BLaER1 treated with 17β-estradiol and CSF1 and Interleukin-3, amounts not matched to agents 10 nM and 100 nM (cell line): ENCODE data around the gene HMX1.

Source experiments
- H3K27ac ChIP-seq, 11 experiments: shearing (Covaris generic); formaldehyde crosslinking; 2 replicates each; pipeline ENCODE4 v1.8.1; 2022
- H3K27me3 ChIP-seq, 11 experiments: shearing (Covaris generic); formaldehyde crosslinking; 2 replicates each; pipeline ENCODE4 v1.8.1; 2022
- H3K36me3 ChIP-seq, 11 experiments: shearing (Covaris generic); formaldehyde crosslinking; 2 replicates each; pipeline ENCODE4 v1.8.1; 2022
- H3K4me1 ChIP-seq, 10 experiments: shearing (Covaris generic); formaldehyde crosslinking; 2 replicates each; pipeline ENCODE4 v1.8.1; 2022
- H3K4me2 ChIP-seq, 11 experiments: shearing (Covaris generic); formaldehyde crosslinking; 2 replicates each; pipeline ENCODE4 v1.8.1; 2022
- H3K4me3 ChIP-seq, 10 experiments: shearing (Covaris generic); formaldehyde crosslinking; 2 replicates each; pipeline ENCODE4 v1.8.1; 2022
- H3K9ac ChIP-seq, 11 experiments: shearing (Covaris generic); formaldehyde crosslinking; 2 replicates each; pipeline ENCODE4 v1.8.1; 2022
- H3K9me3 ChIP-seq, 11 experiments: shearing (Covaris generic); formaldehyde crosslinking; replicated peaks in 1 of 11; 2 replicates each; pipeline ENCODE4 v1.8.1; 2022
- H4K20me1 ChIP-seq, 11 experiments: shearing (Covaris generic); formaldehyde crosslinking; 2 replicates each; pipeline ENCODE4 v1.8.1; 2022
- Cebpa-rat ChIP-seq, 11 experiments: shearing (Covaris generic); IDR thresholded peaks; 2 replicates each; pipeline ENCODE4 v1.8.1; 2022

HMX1 gene

GRCh38 chr4:8869898-8870646 lies 1.6 kb downstream of the HMX1 start:
- Histone ChIP-seq H4K20me1 (peaks cover 0 to 39% (median 7%) of the 10 kb centered on the region in 11 experiments; a peak in 11 of 22 replicates), H3K4me1 (peaks cover 8 to 13% (median 10%) of the 10 kb centered on the region in 10 experiments), H3K36me3 (no peaks in the 10 kb centered on the region), H3K9ac (no peak overlapping the region), H3K4me3 (no peak overlapping the region), H3K9me3 (peaks cover 18 to 34% (median 23%) of the 10 kb centered on the region in 11 experiments; a peak in 21 of 22 replicates), H3K27ac (no peak overlapping the region), H3K27me3 (peaks cover 58 to 85% (median 79%) of the 10 kb centered on the region in 11 experiments), H3K4me2 (no peak overlapping the region)
- TF ChIP-seq Cebpa-rat (IDR thresholded peaks at IDR 0.05): no peak

- H3K27ac ChIP-seq: no peak overlapping the region
- peaks cover 0 to 5% (median 2%) of the 10 kb centered on the region in 10 experiments; a peak in 11 of 20 replicates for H3K4me1 ChIP-seq
- TF ChIP-seq Cebpa-rat (IDR thresholded peaks at IDR 0.05): no peak
- H4K20me1 ChIP-seq: peaks cover 0 to 48% (median 16%) of the 10 kb centered on the region in 11 experiments; a peak in 13 of 22 replicates
- H3K36me3 ChIP-seq: no peaks in the 10 kb centered on the region
- H3K9ac ChIP-seq: no peak overlapping the region
- H3K9me3 ChIP-seq: peaks cover 14 to 28% (median 22%) of the 10 kb centered on the region in 11 experiments; a peak in 21 of 22 replicates
- no peak overlapping the region for H3K4me2 ChIP-seq
- H3K27me3 ChIP-seq: peaks cover 67 to 94% (median 84%) of the 10 kb centered on the region in 11 experiments
- no peak overlapping the region for H3K4me3 ChIP-seq
Measured at GRCh38 chr4:8869002-8869897, 2.4 kb downstream of the HMX1 start.

- no peak for TF ChIP-seq Cebpa-rat (IDR thresholded peaks at IDR 0.05)
- H3K4me3 ChIP-seq: no peak overlapping the region
- no peak overlapping the region for H3K9ac ChIP-seq
- peaks cover 0 to 56% (median 16%) of the 10 kb centered on the region in 11 experiments; a peak in 13 of 22 replicates for H4K20me1 ChIP-seq
- H3K36me3 ChIP-seq: no peaks in the 10 kb centered on the region
- no peak overlapping the region for H3K4me2 ChIP-seq
- H3K9me3 ChIP-seq: peaks cover 9 to 20% (median 16%) of the 10 kb centered on the region in 11 experiments; a peak in 21 of 22 replicates
- H3K27ac ChIP-seq: no peak overlapping the region
- no peaks in the 10 kb centered on the region for H3K4me1 ChIP-seq
- peaks cover 75 to 95% (median 91%) of the 10 kb centered on the region in 11 experiments for H3K27me3 ChIP-seq
Measured at GRCh38 chr4:8868321-8869001, 3.2 kb downstream of the HMX1 start.

GRCh38 chr4:8867624-8868320 lies 3.9 kb downstream of the HMX1 start:
- peaks cover 0 to 62% (median 21%) of the 10 kb centered on the region in 11 experiments; a peak in 13 of 22 replicates for H4K20me1 ChIP-seq
- no peak overlapping the region for H3K4me2 ChIP-seq
- no peak for TF ChIP-seq Cebpa-rat (IDR thresholded peaks at IDR 0.05)
- no peaks in the 10 kb centered on the region for H3K36me3 ChIP-seq
- no peak overlapping the region for H3K4me3 ChIP-seq
- H3K4me1 ChIP-seq: no peaks in the 10 kb centered on the region
- no peak overlapping the region for H3K9ac ChIP-seq
- H3K9me3 ChIP-seq: peaks cover 5 to 14% (median 9%) of the 10 kb centered on the region in 11 experiments; a peak in 21 of 22 replicates
- peaks cover 81 to 95% (median 92%) of the 10 kb centered on the region in 11 experiments for H3K27me3 ChIP-seq
- no peak overlapping the region for H3K27ac ChIP-seq

- Histone ChIP-seq H3K4me1 (no peaks in the 10 kb centered on the region), H3K4me2 (no peak overlapping the region), H3K27ac (no peak overlapping the region), H3K27me3 (peaks cover 85 to 95% (median 93%) of the 10 kb centered on the region in 11 experiments), H3K9me3 (peaks cover 0 to 6% (median 2%) of the 10 kb centered on the region in 11 experiments; a peak in 14 of 22 replicates), H3K9ac (no peak overlapping the region), H3K36me3 (no peaks in the 10 kb centered on the region), H3K4me3 (no peak overlapping the region), H4K20me1 (peaks cover 0 to 64% (median 27%) of the 10 kb centered on the region in 11 experiments; a peak in 13 of 22 replicates)
- no peak for TF ChIP-seq Cebpa-rat (IDR thresholded peaks at IDR 0.05)
Measured at GRCh38 chr4:8866828-8867623, 4.6 kb downstream of the HMX1 start.

GRCh38 chr4:8866421-8866820 lies 5.2 kb downstream of the HMX1 start:
- no peak overlapping the region for H3K9ac ChIP-seq
- no peak for TF ChIP-seq Cebpa-rat (IDR thresholded peaks at IDR 0.05)
- H3K27ac ChIP-seq: no peak overlapping the region
- peaks cover 0 to 10% (median 5%) of the 10 kb centered on the region in 11 experiments; a peak in 17 of 22 replicates for H3K9me3 ChIP-seq
- H3K4me2 ChIP-seq: no peak overlapping the region
- H4K20me1 ChIP-seq: peaks cover 0 to 70% (median 34%) of the 10 kb centered on the region in 11 experiments; a peak in 14 of 22 replicates
- H3K4me1 ChIP-seq: no peaks in the 10 kb centered on the region
- no peak overlapping the region for H3K4me3 ChIP-seq
- peaks cover 91 to 100% (median 99%) of the 10 kb centered on the region in 11 experiments for H3K27me3 ChIP-seq
- no peaks in the 10 kb centered on the region for H3K36me3 ChIP-seq

- peaks cover 97 to 100% (median 100%) of the 10 kb centered on the region in 11 experiments for H3K27me3 ChIP-seq
- TF ChIP-seq Cebpa-rat (IDR thresholded peaks at IDR 0.05): no peak
- no peak overlapping the region for H3K4me2 ChIP-seq
- peaks cover 0 to 12% (median 11%) of the 10 kb centered on the region in 11 experiments; a peak in 17 of 22 replicates for H3K9me3 ChIP-seq
- no peak overlapping the region for H3K4me3 ChIP-seq
- H3K9ac ChIP-seq: no peak overlapping the region
- peaks cover 0 to 75% (median 35%) of the 10 kb centered on the region in 11 experiments; a peak in 14 of 22 replicates for H4K20me1 ChIP-seq
- no peaks in the 10 kb centered on the region for H3K4me1 ChIP-seq
- no peaks in the 10 kb centered on the region for H3K36me3 ChIP-seq
- H3K27ac ChIP-seq: no peak overlapping the region
Measured at GRCh38 chr4:8865681-8866310, 5.8 kb downstream of the HMX1 start.
